GM18499 (cell line): ENCODE data around the gene MAD2L1.

Source experiments
- ATAC-seq: cut with Tn5 transposase; IDR thresholded peaks from one replicate; pipeline ENCODE4 v1.9.1; 2021; ENCODE audit warnings: moderate number of reproducible peaks; ENCODE audit not compliant: insufficient read depth, unreplicated experiment

MAD2L1 gene

DNA sequence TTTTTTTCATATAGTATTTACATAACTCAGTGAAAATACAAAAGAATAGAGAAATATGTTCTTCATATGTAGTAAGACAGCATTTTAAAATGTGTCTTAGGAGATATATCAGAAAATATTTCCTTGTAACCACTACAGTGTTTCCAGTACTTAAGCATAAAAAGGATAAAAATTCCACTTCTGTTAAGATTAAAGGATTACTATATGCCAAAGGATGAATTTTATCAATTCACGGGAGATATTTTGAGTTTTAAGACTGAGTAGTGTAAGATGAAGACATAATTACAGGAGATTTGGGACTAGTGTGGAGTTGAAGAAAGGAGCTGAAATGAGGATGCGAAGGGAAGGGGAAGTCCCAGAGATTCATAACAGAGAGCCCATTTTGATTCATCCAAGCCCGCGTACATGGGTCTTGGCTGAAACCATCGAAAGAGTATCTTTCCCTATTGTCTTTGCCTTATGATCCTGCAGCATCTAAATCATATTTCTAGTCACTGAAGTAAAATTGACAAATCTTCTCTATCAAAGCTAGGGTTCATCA lies 58.7 kb downstream of the MAD2L1 start:
- no peak for ATAC-seq

DNA sequence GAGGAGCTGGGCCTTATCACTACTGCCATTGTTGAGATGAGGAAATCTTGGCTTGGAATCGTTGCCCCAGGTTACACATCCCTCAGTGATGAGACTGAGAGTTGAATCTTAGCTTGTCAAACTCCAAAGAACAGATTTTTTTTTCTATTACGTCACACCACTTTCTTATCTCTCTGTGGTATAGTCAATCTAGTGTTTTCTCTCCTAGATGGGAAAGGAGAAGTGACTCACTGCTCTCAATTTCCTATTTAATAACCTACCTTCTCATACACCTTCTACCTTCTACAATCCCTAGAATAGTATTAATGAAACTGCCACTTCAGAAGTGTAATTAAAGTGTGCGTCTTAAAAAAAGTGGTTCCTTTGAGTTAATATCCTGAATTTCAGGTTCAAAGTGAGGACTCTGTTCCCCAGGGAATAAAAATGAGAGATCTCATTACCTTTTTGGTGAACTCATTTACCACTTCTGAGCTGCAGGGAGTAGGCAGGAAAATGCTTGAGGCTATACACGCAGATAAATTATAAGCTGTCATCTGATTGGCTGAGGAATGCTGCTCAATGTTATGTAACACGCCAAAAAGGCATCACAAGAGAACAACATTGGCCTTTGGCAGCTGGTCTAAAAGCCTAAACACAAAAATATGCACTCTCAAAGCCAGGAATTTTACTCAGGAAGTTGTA lies 59.3 kb downstream of the MAD2L1 start:
- peak; percentile 47 for ATAC-seq
